Right lobe of liver (tissue), 4 donors: ENCODE measurements around the gene MTRFR.

ENCODE experiments used
- CTCF ChIP-seq, 4 donors: fragments of 200-600 bp in 3 of 4; fragments of 450-650 bp in 1 of 4; IDR thresholded peaks; one replicate each; pipeline versions ENCODE4 v1.5.1 to v1.8.0; 2016 to 2022; ENCODE audit warnings: antibody characterized with exemption in 4 of 4, mild to moderate bottlenecking in 2 of 4
- POLR2A ChIP-seq: fragments of 450-650 bp; IDR thresholded peaks from one replicate; pipeline ENCODE4 v1.6.1; 2017; ENCODE audit warnings: antibody characterized with exemption, mild to moderate bottlenecking
- donor health status: DM: no; HTN: no; CAD: no.
- donor health status: DM: no; HTN: no; CAD: no.
- donor health status: DM: no; HTN: yes; CAD: no.

- no peak for TF ChIP-seq POLR2A
- no peak for TF ChIP-seq CTCF (IDR thresholded peaks at IDR 0.05)
Measured at GRCh38 chr12:123267991-123268843, 35.0 kb downstream of the MTRFR start.
